Measurements from ENCODE around the gene SYCE3. TPM values are rescaled to one million over a fixed set of nuclear protein-coding genes. Genes with fewer than 3 reads are reported as not detected.

SYCE3 gene
- polyA plus RNA-seq, 3 donors = 0.23 to 0.47 TPM; not detected in 1

DNA sequence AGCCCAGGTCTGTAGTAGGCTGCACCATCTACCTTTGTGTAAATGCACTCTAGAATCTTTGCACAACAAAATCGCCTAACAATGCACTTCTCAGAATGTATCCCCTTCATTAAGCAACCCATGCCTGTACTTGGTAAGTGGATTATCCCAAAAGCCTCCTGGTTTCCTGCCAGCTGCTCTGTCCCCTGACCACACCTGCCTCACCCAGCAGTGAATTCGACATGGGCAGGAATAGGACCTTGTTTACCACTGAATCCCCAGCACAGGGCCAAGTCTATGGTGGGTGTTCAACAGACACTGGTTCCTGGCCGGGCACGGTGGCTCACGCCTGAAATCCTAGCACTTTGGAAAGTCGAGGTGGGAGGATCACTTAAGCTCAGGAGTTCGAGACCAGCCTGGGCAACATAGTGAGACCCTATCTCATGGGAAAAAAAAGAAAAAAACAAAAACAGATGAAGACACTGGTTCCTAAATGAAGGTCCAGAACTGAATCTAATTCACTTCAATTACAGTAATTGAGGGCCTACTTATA is 5.1 kb upstream of the SYCE3 start:
- no peak for DNase-seq (ENCODE audit: extremely low read depth in 1 of 11, low read depth in 9 of 11, low spot score in 4 of 11)

DNA sequence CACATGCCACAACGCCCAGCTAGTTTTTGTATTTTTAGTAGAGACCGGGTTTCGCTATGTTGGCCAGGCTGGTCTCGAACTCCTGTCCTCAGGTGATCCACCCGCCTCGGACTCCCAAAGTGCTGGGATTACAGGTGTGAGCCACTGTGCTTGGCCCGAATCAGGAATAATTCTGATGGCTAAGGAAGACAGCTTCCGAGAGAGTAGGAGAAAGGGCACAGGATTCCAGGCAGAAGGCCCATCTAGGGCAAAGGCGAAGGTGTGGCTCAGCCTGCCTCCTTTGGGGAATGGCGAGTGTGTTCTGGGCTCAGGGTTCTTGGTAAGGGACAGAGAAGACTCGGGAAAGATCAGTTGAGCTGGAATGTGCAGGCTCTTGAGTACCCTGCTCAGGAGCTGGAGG is 1.6 kb upstream of the SYCE3 start:
- no peak for DNase-seq (ENCODE audit: extremely low read depth in 1 of 11, low read depth in 9 of 11, low spot score in 4 of 11)

DNA sequence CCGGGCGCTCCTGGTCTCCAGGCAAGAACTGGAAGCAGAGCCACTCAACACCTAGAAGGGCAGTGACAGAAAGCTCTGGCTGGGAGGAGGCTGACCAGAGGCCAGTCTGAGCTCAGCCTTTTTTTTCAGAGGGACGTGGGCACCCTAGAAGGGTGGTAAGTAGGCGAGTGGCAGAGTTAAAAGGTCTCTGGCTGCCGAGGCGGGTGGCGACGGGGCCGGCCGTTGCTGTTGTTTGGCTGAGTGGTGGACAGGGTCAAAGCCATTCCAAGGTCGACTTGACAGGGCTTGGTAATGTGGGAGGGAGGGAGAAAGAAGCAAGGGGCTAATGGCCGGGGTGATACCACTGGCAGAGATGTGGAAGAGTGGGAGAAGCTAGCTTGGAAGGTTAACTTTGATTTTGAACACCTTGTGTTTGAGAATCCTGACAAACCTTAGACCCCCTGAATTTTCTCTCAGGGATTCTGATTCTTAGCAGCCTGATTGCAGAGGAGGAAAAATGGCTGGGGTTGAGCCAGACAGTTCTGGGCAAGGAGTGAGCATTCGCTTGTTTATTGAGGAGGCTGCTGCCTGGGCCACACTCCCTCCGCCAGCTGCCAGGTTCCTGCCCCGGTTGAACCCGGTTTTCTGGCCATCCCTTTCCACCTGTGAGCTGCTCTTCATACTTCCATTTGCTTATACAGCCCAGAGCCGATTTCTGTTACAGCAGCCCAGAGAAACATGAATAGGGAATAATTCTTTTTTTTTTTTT is 868 bp upstream of the SYCE3 start:
- DNase-seq (ENCODE audit: extremely low read depth in 1 of 11, low read depth in 9 of 11, low spot score in 4 of 11) = no peak

DNA sequence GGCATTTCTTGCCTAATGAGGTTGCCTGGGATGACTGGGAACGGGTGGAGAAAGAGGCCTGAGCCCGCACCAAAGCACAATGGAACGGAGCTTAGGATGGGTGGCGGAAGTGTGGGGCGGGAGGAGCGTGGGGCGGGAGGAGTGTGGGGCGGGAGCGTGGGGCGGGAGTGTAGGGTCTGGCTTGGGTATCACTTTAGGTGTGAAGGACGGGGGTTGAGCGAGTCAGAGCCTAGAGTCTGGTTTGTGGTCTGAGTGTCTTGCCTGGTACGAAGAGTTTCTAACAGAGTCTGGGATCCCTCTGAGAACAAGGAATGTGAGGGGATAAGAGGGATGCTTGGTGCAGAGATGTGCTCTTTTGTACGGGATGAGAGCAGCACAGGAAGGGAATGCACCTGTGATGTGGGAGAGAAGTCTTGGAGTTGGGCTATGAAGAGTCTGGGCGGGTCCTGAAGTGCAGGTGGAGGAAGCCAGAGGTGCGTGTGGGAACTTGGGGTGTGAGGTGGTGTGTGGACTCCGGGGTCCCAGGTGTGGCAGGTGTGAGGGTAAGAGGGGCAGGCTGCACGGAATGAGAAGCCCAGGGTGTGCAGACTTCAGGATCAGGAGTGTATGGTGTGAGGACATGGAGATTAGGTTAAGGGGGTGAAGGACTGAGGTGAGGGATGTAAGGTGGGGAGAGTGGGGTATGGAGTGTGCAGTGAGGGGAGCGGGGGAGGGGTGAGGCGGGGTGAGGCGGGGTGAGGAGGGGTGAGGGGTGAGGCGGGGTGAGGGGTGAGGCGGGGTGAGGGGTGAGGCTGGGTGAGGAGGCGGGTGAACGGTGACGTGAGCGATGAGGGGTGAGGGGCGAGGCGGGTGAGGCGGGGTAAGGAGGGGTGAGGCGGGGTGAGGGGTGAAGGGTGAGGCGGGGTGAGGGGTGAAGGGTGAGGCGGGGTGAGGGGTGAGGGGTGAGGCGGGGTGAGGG is 1.0 kb downstream of the SYCE3 start:
- DNase-seq (ENCODE audit: extremely low read depth in 1 of 11, low read depth in 9 of 11, low spot score in 4 of 11) = no peak

DNA sequence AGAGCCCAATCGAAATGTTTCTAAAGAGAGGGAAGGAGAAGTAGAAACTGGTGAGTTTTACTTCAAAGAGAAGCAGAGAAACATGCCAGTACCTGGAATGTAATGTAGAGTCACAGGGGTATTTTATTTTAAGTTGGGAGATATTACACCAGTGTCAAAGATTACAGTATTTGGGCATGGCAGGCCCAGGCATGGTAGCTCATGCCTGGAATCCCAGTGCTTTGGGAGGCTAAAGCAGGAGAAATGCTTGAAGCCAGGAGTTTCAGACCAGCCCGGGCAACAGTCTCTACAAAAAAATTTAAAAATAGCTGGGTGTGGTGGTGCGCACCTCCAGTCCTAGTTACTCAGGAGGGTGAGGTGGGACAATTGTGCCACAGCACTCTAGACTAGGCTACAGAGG is 2.7 kb downstream of the SYCE3 start:
- DNase-seq (ENCODE audit: extremely low read depth in 1 of 11, low read depth in 9 of 11, low spot score in 4 of 11) = no peak

DNA sequence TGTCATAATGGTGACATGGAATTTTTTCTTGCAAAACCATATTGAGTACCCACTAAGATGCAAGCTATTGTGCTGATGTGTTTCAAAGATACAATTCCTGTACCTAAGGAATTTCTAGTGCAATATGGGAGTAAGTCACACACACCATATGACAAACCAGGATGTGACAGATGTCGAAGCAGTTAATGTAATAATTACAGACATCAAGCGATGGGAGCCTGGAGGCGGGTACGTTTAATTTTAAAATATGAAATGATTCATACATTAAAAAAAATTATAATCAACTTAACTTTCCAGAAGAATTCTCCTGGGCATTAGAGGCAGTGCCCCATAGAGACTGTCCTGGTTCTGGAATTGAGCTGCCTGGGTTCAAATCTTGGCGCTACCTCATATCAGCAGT is 6.0 kb downstream of the SYCE3 start:
- no peak for DNase-seq (ENCODE audit: extremely low read depth in 1 of 11, low read depth in 9 of 11, low spot score in 4 of 11)

DNA sequence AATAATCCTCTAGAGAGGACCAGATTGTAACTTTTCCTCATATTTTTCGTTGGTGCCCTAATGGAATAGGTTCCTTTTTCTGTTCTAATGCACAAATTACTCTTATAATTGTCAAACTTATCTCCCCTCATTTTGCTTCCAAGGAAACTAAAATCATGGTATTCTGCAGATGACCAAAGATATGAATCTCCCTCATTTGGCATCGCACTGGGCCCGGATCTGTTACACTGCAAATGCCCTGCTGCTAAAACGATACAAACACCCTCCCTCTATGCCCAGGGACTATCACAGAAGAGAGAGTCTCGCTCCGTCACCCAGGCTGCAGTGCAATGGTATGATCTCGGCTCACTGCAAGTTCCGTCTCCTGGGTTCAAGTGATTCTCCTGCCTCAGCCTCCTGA is 9.4 kb downstream of the SYCE3 start:
- DNase-seq (ENCODE audit: extremely low read depth in 1 of 11, low read depth in 9 of 11, low spot score in 4 of 11) = no peak

DNA sequence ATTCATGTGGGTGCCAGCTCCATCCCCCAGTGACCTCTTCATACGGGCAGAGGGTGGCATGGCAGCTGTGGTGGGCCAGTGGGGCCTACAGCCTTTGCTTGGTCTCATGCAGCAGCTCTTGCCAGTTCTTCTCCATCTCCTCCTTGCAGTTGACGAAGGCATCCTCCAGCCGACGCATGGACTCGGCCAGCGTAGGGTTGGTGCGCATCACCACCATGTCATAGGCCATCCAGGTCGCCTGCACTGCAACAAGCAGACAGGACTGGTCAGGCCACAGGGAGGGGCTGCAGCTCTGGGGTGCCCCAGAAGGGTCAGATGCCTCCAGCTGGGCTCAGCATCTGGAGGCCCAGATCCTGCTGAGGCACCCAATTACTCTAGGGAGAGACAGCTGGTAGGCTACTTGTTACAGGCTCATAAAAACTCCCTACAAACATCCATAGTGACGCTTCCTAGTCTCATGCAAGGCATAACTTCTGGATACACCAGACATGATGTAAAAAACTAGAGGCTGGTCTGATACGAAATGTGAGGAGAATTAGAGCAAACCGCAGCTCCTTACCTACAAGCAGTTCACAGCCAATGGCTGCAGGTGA is 11.5 kb downstream of the SYCE3 start:
- no peak for DNase-seq (ENCODE audit: extremely low read depth in 1 of 11, low read depth in 9 of 11, low spot score in 4 of 11)

DNA sequence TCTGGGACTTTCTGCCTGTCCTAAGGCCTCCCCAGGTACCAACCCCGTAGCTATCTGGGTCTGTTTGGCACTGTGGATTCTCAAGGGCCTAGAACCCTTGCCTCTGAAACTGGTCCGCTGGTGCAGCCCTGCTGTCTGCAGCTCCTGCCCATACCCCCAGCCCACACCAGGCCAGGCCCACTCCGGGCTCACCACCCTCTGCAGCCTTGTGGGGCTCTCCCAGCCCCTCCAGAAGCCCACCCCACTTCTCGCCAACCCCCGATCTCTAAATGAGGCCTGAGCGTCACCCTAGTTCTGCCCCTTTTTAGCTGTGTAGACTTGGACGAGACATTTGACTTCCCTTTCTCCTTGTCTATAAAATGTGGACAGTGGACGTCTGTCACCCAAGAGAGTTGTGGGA is 12.3 kb downstream of the SYCE3 start:
- no peak for DNase-seq (ENCODE audit: extremely low read depth in 1 of 11, low read depth in 9 of 11, low spot score in 4 of 11)

DNA sequence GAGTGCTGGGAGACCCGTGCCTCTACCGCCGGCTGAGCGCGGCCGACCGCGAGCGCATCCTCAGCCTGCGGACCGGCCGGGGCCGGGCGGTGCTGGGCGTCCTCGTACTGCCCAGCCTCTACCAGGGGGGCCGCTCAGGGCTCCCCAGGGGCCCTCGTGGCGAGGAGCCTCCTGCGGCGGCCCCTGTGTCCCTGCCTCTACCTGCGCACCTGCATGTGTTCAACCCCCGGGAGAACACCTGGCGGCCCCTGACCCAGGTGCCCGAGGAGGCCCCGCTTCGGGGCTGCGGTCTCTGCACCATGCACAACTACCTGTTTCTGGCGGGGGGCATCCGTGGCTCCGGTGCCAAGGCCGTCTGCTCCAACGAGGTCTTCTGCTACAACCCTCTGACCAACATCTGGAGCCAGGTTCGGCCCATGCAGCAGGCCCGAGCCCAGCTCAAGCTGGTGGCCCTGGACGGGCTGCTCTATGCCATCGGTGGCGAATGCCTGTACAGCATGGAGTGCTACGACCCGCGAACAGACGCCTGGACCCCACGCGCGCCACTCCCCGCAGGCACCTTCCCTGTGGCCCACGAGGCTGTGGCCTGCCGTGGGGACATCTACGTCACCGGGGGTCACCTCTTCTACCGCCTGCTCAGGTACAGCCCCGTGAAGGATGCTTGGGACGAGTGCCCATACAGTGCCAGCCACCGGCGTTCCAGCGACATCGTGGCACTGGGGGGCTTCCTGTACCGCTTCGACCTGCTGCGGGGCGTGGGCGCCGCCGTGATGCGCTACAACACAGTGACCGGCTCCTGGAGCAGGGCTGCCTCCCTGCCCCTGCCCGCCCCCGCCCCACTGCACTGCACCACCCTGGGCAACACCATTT is 13.6 kb downstream of the SYCE3 start:
- DNase-seq (ENCODE audit: extremely low read depth in 1 of 11, low read depth in 9 of 11, low spot score in 4 of 11) = no peak

DNA sequence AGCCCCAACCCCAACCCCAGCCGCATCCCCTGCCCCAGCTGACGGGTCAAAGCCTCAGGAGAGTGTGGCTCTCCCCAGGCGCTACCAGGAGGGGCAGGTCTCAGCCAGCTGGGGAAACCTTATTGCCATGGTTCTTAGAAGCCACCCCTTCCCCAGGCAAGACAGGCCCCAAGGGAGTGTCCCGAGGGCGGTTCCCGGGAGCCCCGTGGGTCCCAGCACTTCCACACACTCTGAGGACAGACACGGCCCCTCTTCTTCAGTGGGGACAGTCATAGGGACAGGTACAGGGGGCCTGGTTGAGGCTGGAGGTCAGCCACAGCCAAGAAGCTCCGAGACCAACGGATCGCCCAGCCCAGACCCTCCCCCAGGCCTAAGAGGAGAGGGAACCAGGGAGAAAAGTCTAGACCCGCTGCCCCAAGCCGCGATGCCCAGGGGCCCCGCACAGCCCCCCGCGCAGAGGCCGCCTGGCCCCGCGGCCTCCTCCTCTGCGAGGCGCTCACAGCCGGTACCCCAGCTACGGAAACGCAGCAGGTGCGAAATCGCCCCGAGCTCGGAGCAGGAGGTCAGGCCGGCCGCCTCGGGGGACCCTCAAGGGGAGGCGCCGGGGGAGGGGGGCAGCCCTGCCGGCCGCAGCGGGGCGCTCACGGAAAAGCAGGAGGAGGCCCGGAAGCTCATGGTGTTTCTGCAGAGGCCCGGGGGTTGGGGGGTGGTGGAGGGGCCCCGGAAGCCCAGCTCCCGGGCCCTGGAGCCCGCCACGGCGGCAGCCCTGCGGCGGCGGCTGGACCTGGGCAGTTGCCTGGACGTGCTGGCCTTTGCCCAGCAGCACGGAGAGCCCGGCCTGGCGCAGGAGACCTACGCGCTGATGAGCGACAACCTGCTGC is 14.4 kb downstream of the SYCE3 start:
- no peak for DNase-seq (ENCODE audit: extremely low read depth in 1 of 11, low read depth in 9 of 11, low spot score in 4 of 11)

DNA sequence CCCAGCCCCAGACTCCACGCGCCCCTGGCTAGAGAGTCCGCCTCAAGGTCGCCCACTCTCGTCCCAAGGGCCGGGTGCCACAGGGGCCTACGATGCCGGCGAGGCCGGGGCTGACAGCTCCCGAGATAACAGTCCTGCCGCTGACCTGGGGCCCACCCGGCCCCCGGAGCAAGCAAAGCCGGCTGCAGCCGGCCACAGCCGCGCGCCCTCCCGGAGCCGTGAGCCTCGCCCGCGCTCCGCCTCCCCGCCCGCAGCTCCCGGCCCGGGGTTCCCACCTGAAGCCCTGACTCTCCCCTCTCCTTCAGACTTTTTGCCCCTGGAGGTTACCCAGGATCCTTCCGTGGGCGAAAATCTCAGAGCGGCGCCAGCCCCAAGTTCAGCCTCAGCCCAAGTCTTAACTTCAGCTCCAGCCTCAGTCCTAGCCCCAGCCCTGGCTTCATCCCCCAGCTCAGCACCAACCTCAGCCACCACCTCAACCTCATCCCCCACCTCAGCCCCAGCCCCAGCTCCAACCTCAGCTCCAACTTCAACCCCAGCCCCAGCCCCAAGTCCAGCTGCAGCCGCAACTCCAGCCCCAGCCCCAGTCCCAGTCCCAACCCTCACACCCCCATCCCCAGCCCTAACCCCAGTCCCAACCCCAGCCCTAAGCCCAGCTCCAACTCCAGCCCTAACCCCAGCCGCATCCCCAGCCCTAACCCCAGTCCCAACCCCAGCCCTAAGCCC is 15.3 kb downstream of the SYCE3 start:
- DNase-seq (ENCODE audit: extremely low read depth in 1 of 11, low read depth in 9 of 11, low spot score in 4 of 11) = no peak

DNA sequence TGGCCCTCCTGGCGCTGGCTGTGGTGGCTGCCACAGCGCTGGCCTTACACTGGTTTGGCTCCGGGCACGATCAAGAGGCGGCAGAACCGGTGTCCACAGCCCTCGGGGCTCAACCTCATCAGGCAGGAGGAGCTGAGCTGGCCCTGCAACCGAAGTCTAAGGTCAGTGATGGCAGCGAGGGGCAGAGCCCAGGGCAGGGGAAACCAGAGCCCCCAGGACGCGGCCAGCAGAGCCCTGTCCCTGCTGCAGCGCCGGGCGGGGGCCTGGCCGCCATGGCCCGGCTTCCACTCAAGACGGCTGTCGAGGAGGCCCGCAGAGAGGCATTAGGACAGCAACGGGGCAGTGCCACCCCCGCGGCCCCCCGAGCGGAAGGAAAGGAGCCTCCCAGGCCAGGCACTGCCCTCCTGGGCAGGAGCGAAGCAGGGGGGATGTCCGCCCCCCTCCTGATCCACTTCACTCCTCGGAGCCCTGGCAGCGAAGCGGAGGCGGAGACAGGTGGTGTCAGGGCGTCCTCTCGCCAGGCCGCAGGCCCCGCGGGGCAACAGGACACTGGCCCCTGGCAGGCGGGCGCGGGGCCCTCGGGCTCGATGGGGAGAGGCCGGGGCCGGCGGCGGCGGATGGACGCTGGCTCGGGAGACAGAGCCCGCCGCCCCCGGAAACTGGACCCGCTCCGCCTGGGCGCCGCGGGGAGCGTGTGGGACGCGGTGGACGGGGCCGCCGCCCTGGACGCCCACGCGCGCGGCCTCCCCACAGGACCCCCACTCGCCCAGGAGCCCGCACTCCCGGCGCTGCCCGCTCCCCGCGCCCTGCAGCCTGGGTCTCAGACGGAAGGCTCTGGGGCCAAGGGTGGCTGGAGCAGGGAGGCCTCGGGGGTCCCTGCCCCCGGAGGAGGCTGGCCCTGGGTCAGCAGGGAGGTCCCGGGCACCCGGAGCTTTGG is 16.1 kb downstream of the SYCE3 start:
- DNase-seq (ENCODE audit: extremely low read depth in 1 of 11, low read depth in 9 of 11, low spot score in 4 of 11) = no peak

DNA sequence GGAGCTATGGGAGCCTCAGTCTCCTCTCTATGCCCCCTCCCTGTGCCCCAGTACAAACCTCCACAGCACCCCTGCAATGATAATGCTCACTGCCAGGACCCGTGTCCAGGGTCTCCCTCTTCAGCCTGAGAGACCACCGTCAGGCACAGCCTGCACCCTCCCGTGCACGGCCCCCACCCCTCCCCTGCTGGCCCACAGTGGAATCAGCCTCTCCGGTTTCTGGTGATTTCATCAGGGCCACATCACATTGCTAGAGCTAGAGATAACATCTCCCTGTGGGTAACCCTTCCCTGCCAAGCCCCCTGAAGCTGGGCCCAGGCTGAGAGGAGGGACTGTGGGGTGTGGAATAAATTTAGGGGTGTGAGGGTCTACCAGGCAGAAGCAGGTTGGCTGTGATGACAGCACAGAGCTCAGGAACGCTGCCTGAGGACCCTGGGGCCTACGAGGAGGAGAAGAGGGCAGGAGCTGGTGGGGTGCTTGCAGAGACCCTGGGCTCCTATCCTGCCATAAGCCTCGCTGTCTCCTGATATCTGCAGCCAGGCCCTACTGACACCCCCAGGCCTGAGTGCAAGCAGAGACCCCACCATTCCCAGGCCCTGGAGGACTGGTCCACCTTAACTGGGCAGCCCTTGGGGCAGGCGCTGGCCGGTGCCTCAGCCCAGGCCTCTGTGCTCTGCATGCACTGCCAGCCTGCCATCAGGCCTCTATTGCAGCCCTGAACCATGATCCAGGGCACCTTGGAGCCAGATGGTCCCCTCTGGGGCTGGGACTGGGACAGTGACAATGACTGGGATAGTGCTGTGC is 17.0 kb downstream of the SYCE3 start, which contains the start of gene KLHDC7B:
KLHDC7B (plus strand) TSS at position 378 of the 804 bp plus-strand sequence; CDS start at position 723, 345 bp downstream.
- DNase-seq (ENCODE audit: extremely low read depth in 1 of 11, low read depth in 9 of 11, low spot score in 4 of 11) = no peak

DNA sequence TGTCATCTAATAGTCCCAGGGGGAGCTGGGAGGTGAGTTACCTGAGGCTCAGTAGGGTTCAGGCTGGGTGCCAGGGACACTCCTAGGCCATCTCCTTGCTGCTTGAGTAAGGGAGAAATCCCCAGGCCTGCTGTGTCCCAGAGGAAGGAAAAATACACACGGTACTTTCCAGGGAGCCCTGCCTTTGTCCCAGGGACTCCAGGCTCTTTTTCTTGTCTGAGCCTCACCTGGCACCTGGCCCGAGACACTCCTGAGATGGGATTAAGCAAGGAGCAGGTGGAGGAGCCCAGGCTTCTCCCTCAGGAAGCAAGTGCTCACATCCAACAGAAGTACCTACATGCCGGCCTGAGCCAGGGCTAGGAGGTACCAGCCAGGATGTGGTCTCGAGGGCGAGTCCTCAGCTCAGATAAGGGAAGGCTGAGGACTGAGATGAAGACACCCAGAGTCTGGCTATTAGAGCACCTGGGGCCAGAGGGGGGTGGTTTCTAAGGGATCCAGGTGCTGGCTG is 17.9 kb downstream of the SYCE3 start:
- no peak for DNase-seq (ENCODE audit: extremely low read depth in 1 of 11, low read depth in 9 of 11, low spot score in 4 of 11)

Measured in renal cortex interstitium (tissue), 11 donors.